GM23338 (cell line): ENCODE data around the gene STK24. TPM values are rescaled to one million over a fixed set of nuclear protein-coding genes. Genes with fewer than 3 reads are reported as not detected.
A peak's percentile ranks its signal among the peaks of the same experiment; 100 is the strongest.

ENCODE experiments used
- ATAC-seq: fragments of 200-7000 bp; cut with Tn5 transposase; 3 replicates; pipeline ENCODE4 v1.9.1; 2020
- DNase-seq: peaks from one replicate; pipeline ENCODE4 v3.0.0-alpha.2; 2015; ENCODE audit warnings: low spot score
- H2AFZ ChIP-seq: fragments of 200-600 bp; sonication (generic); 2 replicates; pipeline ENCODE4 v1.8.0; 2016; ENCODE audit warnings: antibody characterized with exemption, mild to moderate bottlenecking, moderate library complexity
- H3F3A ChIP-seq: fragments of 200-600 bp; sonication (generic); replicated peaks from 2 replicates; pipeline ENCODE4 v1.8.0; 2017; ENCODE audit warnings: antibody characterized with exemption, mixed run types, low read depth
- H3K27ac ChIP-seq: fragments of 200-600 bp; sonication (generic); 2 replicates; pipeline ENCODE4 v1.6.1; 2016; ENCODE audit warnings: low read depth
- H3K27me3 ChIP-seq: fragments of 200-600 bp; sonication (generic); 2 replicates; pipeline ENCODE4 v1.8.0; 2016; ENCODE audit warnings: mild to moderate bottlenecking, mixed run types, moderate library complexity; ENCODE audit not compliant: insufficient read depth
- H3K36me3 ChIP-seq: fragments of 200-600 bp; sonication (generic); 2 replicates; pipeline ENCODE4 v1.8.0; 2016; ENCODE audit warnings: mild to moderate bottlenecking; ENCODE audit not compliant: insufficient read depth
- H3K4me1 ChIP-seq: fragments of 200-600 bp; sonication (generic); 2 replicates; pipeline ENCODE4 v1.8.0; 2016; ENCODE audit warnings: mild to moderate bottlenecking, moderate library complexity; ENCODE audit not compliant: insufficient read depth
- H3K4me2 ChIP-seq: fragments of 200-600 bp; sonication (generic); 2 replicates; pipeline ENCODE4 v1.7.1; 2017; ENCODE audit warnings: mixed run types
- H3K4me3 ChIP-seq: fragments of 200-600 bp; sonication (generic); 2 replicates; pipeline ENCODE4 v1.6.1; 2016; ENCODE audit warnings: mixed run types
- H3K79me2 ChIP-seq: fragments of 200-600 bp; sonication (generic); replicated peaks from 2 replicates; pipeline ENCODE4 v1.8.0; 2017; ENCODE audit warnings: mild to moderate bottlenecking; ENCODE audit not compliant: insufficient read depth
- H3K9me2 ChIP-seq: fragments of 200-600 bp; sonication (generic); 2 replicates; pipeline ENCODE4 v1.8.0; 2017; ENCODE audit not compliant: insufficient read depth
- H4K20me1 ChIP-seq: fragments of 200-600 bp; sonication (generic); replicated peaks from 2 replicates; pipeline ENCODE4 v1.8.0; 2017; ENCODE audit warnings: mild to moderate bottlenecking; ENCODE audit not compliant: insufficient read depth
- H3K27ac Mint-ChIP-seq: 2 replicates; pipeline ENCODE4 v1.8.0; 2020; ENCODE audit warnings: inconsistent platforms, mild to moderate bottlenecking, moderate library complexity, mixed read lengths
- H3K27me3 Mint-ChIP-seq: 3 replicates; pipeline ENCODE4 v1.8.0; 2022; ENCODE audit warnings: low read depth, mild to moderate bottlenecking, moderate library complexity, mixed read lengths, inconsistent platforms; ENCODE audit not compliant: insufficient read depth, poor library complexity
- H3K36me3 Mint-ChIP-seq: 3 replicates; pipeline ENCODE4 v1.8.0; 2021; ENCODE audit warnings: low read depth, mild to moderate bottlenecking, inconsistent platforms, moderate library complexity, mixed read lengths
- H3K4me1 Mint-ChIP-seq: 3 replicates; pipeline ENCODE4 v1.8.0; 2020; ENCODE audit warnings: mild to moderate bottlenecking, inconsistent platforms, mixed read lengths
- H3K4me3 Mint-ChIP-seq: 3 replicates; pipeline ENCODE4 v1.8.0; 2021; ENCODE audit warnings: moderate library complexity, mild to moderate bottlenecking, inconsistent platforms, mixed read lengths
- H3K9me3 Mint-ChIP-seq: 3 replicates; pipeline ENCODE4 v1.8.0; 2020; ENCODE audit warnings: moderate library complexity, mild to moderate bottlenecking, inconsistent platforms, mixed read lengths
- ETS1 ChIP-seq: IDR thresholded peaks from 2 replicates; pipeline ENCODE4 v1.6.1; 2016; ENCODE audit warnings: antibody characterized with exemption
- EZH2 ChIP-seq: fragments of 200-600 bp; sonication (generic); IDR thresholded peaks from one replicate; pipeline ENCODE4 v1.8.0; 2017; ENCODE audit warnings: antibody characterized with exemption, mild to moderate bottlenecking, low read depth; ENCODE audit not compliant: unreplicated experiment
- EZH2phosphoT487 ChIP-seq: fragments of 200-600 bp; sonication (generic); IDR thresholded peaks from one replicate; pipeline ENCODE4 v1.8.1; 2018; ENCODE audit warnings: antibody characterized with exemption; ENCODE audit not compliant: unreplicated experiment
- JUNB ChIP-seq: IDR thresholded peaks from one replicate; pipeline ENCODE4 v1.6.1; 2016; ENCODE audit warnings: antibody characterized with exemption; ENCODE audit not compliant: unreplicated experiment
- NANOG ChIP-seq: IDR thresholded peaks from 2 replicates; pipeline ENCODE4 v1.6.1; 2016; ENCODE audit warnings: antibody characterized with exemption, borderline replicate concordance
- POLR2AphosphoS5 ChIP-seq: IDR thresholded peaks from 2 replicates; pipeline ENCODE4 v1.6.1; 2016; ENCODE audit warnings: antibody characterized with exemption, low read depth
- REST ChIP-seq: IDR thresholded peaks from one replicate; pipeline ENCODE4 v1.6.1; 2018; ENCODE audit warnings: antibody characterized with exemption; ENCODE audit not compliant: unreplicated experiment
- STAT1 ChIP-seq: IDR thresholded peaks from one replicate; pipeline ENCODE4 v1.6.1; 2016; ENCODE audit warnings: antibody characterized with exemption; ENCODE audit not compliant: unreplicated experiment
- ZNF114 ChIP-seq: fragments of 250-450 bp; sonication (Bioruptor Pico); IDR thresholded peaks from 2 replicates; pipeline ENCODE4 v1.5.0; 2020; ENCODE audit warnings: mild to moderate bottlenecking, moderate library complexity
- ZNF331 ChIP-seq: fragments of 250-450 bp; sonication (Bioruptor Pico); IDR thresholded peaks from 2 replicates; pipeline ENCODE4 v1.5.0; 2020; ENCODE audit warnings: low read depth, mild to moderate bottlenecking, moderate library complexity
- ZNF462 ChIP-seq: fragments of 250-450 bp; sonication (Bioruptor Pico); IDR thresholded peaks from 2 replicates; pipeline ENCODE4 v1.5.0; 2020; ENCODE audit warnings: mild to moderate bottlenecking, moderate library complexity
- polyA plus RNA-seq: library from polyadenylated mRNA; unstranded; fragments of >200 nt; fragmentation: Nextera tagmentation; extraction: Ambion mirVana; gene quantifications from 2 replicates; pipeline ENCODE4 v1.2.1, GENCODE V29; 2016
- total RNA-seq: library from RNA; depleted of rRNA; stranded (reverse); fragments of >200 nt; shearing (Covaris generic); gene quantifications from 2 replicates; pipeline ENCODE4 v1.2.3, GENCODE V29; 2014

STK24 gene
- total and polyA plus RNA-seq, 2 experiments from 2014 or later: 56.5 to 144 TPM

GRCh38 chr13:98401934-98402333 lies 175.0 kb downstream of the STK24 start:
- Histone ChIP-seq H3K36me3 (no peaks in the 10 kb centered on the region), H3K79me2 (no peaks in the 10 kb centered on the region), H3K27ac (0 out of 2 replicates have a peak overlapping the region, but pooled peaks have one; percentile 18), H2AFZ (no peak overlapping the region), H3K27me3 (no peaks in the 10 kb centered on the region), H3K4me1 (peaks cover 20% of the 10 kb centered on the region; the same call in 1 of the 2 replicates), H4K20me1 (no peaks in the 10 kb centered on the region; the same call in 1 of the 2 replicates), H3F3A (no peaks in the 10 kb centered on the region), H3K9me2 (no peaks in the 10 kb centered on the region), H3K4me2 (no peak overlapping the region), H3K4me3 (no peak overlapping the region)
- Mint-ChIP-seq H3K4me3 (no peak overlapping the region), H3K4me1 (peaks cover 31% of the 10 kb centered on the region), H3K9me3 (no peaks in the 10 kb centered on the region), H3K36me3 (no peaks in the 10 kb centered on the region; the same call in 1 of the 3 replicates), H3K27ac (peak overlapping the region; percentile 19; the same call in 1 of the 2 replicates), H3K27me3 (no peaks in the 10 kb centered on the region)
- TF ChIP-seq STAT1 (no peak), REST (no peak), EZH2 (no peak), EZH2phosphoT487 (no peak), ZNF331 (no peak), ZNF114 (CRISPR knock-in tag) (no peak), POLR2AphosphoS5 (no peak), ETS1 (no peak), JUNB (no peak), NANOG (no peak), ZNF462 (CRISPR knock-in tag) (no peak)
- DNase-seq (no peak), ATAC-seq (no peak)
